H9 (cell line): ENCODE data around the gene GRHL3. TPM values are rescaled to one million over a fixed set of nuclear protein-coding genes. Genes with fewer than 3 reads are reported as not detected.

Source experiments
- DNase-seq: peaks from one replicate; pipeline ENCODE4 v3.0.0-alpha.2; 2017
- H2AFZ ChIP-seq: one replicate; pipeline ENCODE4 v1.6.1; 2013; ENCODE audit warnings: mild to moderate bottlenecking, low read length, control low read depth, moderate library complexity
- H2AK5ac ChIP-seq: 2 replicates; pipeline ENCODE4 v1.6.1; 2013; ENCODE audit warnings: low read length, control low read depth, mixed read lengths; ENCODE audit not compliant: insufficient read length
- H2BK120ac ChIP-seq: one replicate; pipeline ENCODE4 v1.6.1; 2013; ENCODE audit warnings: low read depth, mild to moderate bottlenecking, low read length, control low read depth, inconsistent platforms; ENCODE audit not compliant: poor library complexity, severe bottlenecking
- H2BK12ac ChIP-seq: 2 replicates; pipeline ENCODE4 v1.6.1; 2013; ENCODE audit warnings: low read length, control low read depth, mixed read lengths, low read depth; ENCODE audit not compliant: insufficient read length
- H2BK15ac ChIP-seq: 2 replicates; pipeline ENCODE4 v1.6.1; 2013; ENCODE audit warnings: low read depth, low read length, control low read depth
- H2BK20ac ChIP-seq: one replicate; pipeline ENCODE4 v1.6.1; 2013; ENCODE audit warnings: low read depth, mild to moderate bottlenecking, low read length, control low read depth, inconsistent platforms; ENCODE audit not compliant: poor library complexity, severe bottlenecking
- H2BK5ac ChIP-seq: 2 replicates; pipeline ENCODE4 v1.6.1; 2013; ENCODE audit warnings: low read length, control low read depth, mixed read lengths; ENCODE audit not compliant: insufficient read length
- H3K14ac ChIP-seq: 2 replicates; pipeline ENCODE4 v1.6.1; 2013; ENCODE audit warnings: low read length, control low read depth; ENCODE audit not compliant: insufficient read depth
- H3K18ac ChIP-seq: 2 replicates; pipeline ENCODE4 v1.6.1; 2013; ENCODE audit warnings: low read depth, mild to moderate bottlenecking, mixed read lengths, low read length, control low read depth; ENCODE audit not compliant: insufficient read length
- H3K23ac ChIP-seq: 2 replicates; pipeline ENCODE4 v1.6.1; 2013; ENCODE audit warnings: low read length, control low read depth, mixed read lengths, low read depth; ENCODE audit not compliant: insufficient read length
- H3K23me2 ChIP-seq: 2 replicates; pipeline ENCODE4 v1.6.1; 2013; ENCODE audit warnings: low read depth, mild to moderate bottlenecking, mixed read lengths, low read length, control low read depth; ENCODE audit not compliant: insufficient read length, poor library complexity, severe bottlenecking
- H3K27ac ChIP-seq: 2 replicates; pipeline ENCODE4 v1.5.1; 2013; ENCODE audit warnings: low read length, control low read depth, mixed read lengths, low read depth; ENCODE audit not compliant: insufficient read length
- H3K27me3 ChIP-seq: 2 replicates; pipeline ENCODE4 v1.6.1; 2013; ENCODE audit warnings: low read length, control low read depth, inconsistent platforms; ENCODE audit not compliant: insufficient read depth
- H3K4ac ChIP-seq: 2 replicates; pipeline ENCODE4 v1.6.1; 2013; ENCODE audit warnings: low read depth, mild to moderate bottlenecking, control low read depth, inconsistent platforms, low read length, moderate library complexity
- H3K4me1 ChIP-seq: 2 replicates; pipeline ENCODE4 v1.6.1; 2013; ENCODE audit warnings: low read length, control low read depth, inconsistent platforms; ENCODE audit not compliant: insufficient read depth
- H3K4me2 ChIP-seq: 2 replicates; pipeline ENCODE4 v1.6.1; 2013; ENCODE audit warnings: low read length, control low read depth, mixed read lengths; ENCODE audit not compliant: insufficient read length, insufficient read depth
- H3K56ac ChIP-seq: 2 replicates; pipeline ENCODE4 v1.6.1; 2013; ENCODE audit warnings: low read depth, mild to moderate bottlenecking, mixed read lengths, low read length, control low read depth; ENCODE audit not compliant: insufficient read length
- H3K79me1 ChIP-seq: 2 replicates; pipeline ENCODE4 v1.6.1; 2013; ENCODE audit warnings: low read depth, mild to moderate bottlenecking, moderate library complexity, low read length, control low read depth, inconsistent platforms; ENCODE audit not compliant: insufficient read depth, poor library complexity, severe bottlenecking
- H3K79me2 ChIP-seq: 2 replicates; pipeline ENCODE4 v1.6.1; 2013; ENCODE audit warnings: low read length, control low read depth, inconsistent platforms; ENCODE audit not compliant: insufficient read depth
- H3K9ac ChIP-seq: 2 replicates; pipeline ENCODE4 v1.6.1; 2013; ENCODE audit warnings: low read length, control low read depth, mixed read lengths; ENCODE audit not compliant: insufficient read length; ENCODE audit errors: extremely low read depth
- H3K9me3 ChIP-seq: one replicate; pipeline ENCODE4 v1.6.1; 2013; ENCODE audit warnings: low read depth, low read length, inconsistent platforms; ENCODE audit not compliant: control insufficient read depth
- H3T11ph ChIP-seq: one replicate; pipeline ENCODE4 v1.6.1; 2013; ENCODE audit warnings: mild to moderate bottlenecking, low read length, control low read depth, inconsistent platforms
- H4K20me1 ChIP-seq: one replicate; pipeline ENCODE4 v1.6.1; 2013; ENCODE audit not compliant: control insufficient read depth, insufficient read length, insufficient read depth
- H4K5ac ChIP-seq: 2 replicates; pipeline ENCODE4 v1.6.1; 2013; ENCODE audit warnings: low read depth, mild to moderate bottlenecking, mixed read lengths, low read length, control low read depth; ENCODE audit not compliant: insufficient read length
- H4K8ac ChIP-seq: replicated peaks from 2 replicates; pipeline ENCODE4 v1.6.1; 2013; ENCODE audit warnings: low read length, control low read depth, mixed read lengths, low read depth; ENCODE audit not compliant: insufficient read length
- H4K91ac ChIP-seq: 2 replicates; pipeline ENCODE4 v1.6.1; 2013; ENCODE audit warnings: low read depth, mild to moderate bottlenecking, moderate library complexity, mixed read lengths, low read length, control low read depth; ENCODE audit not compliant: insufficient read length
- H3K27ac Mint-ChIP-seq, 3 experiments: 2 replicates in 2 of 3; 3 replicates in 1 of 3; pipeline ENCODE4 v1.8.0; 2020 to 2021; ENCODE audit warnings: mixed read lengths in 3 of 3, mild to moderate bottlenecking in 1 of 3, moderate library complexity in 1 of 3
- H3K27me3 Mint-ChIP-seq: 2 replicates; pipeline ENCODE4 v1.8.0; 2021; ENCODE audit warnings: low read depth, mild to moderate bottlenecking, moderate library complexity, mixed read lengths
- H3K36me3 Mint-ChIP-seq, 3 experiments: 2 replicates in 2 of 3; 3 replicates in 1 of 3; pipeline ENCODE4 v1.8.0; 2020 to 2021; ENCODE audit warnings: low read depth in 3 of 3, mixed read lengths in 3 of 3; ENCODE audit not compliant: insufficient read depth in 1 of 3
- H3K4me1 Mint-ChIP-seq, 2 experiments: 2 replicates each; pipeline ENCODE4 v1.8.0; 2020; ENCODE audit warnings: mixed read lengths in 2 of 2
- H3K4me3 Mint-ChIP-seq, 2 experiments: 2 replicates in 1 of 2; 3 replicates in 1 of 2; pipeline ENCODE4 v1.8.0; 2020 to 2021; ENCODE audit warnings: mild to moderate bottlenecking in 2 of 2, mixed read lengths in 2 of 2, moderate library complexity in 1 of 2
- H3K9me3 Mint-ChIP-seq, 2 experiments: 2 replicates in 1 of 2; 3 replicates in 1 of 2; pipeline ENCODE4 v1.8.0; 2020; ENCODE audit warnings: mild to moderate bottlenecking in 2 of 2, mixed read lengths in 2 of 2, moderate library complexity in 1 of 2
- WGBS: extraction: QIAGEN DNeasy Blood & Tissue Kit; methylation state at CpG from one replicate; pipeline ENCODE4 v1.1.7; 2013; ENCODE audit warnings: missing lambda C conversion rate, low lambda C conversion rate, mixed read lengths; ENCODE audit not compliant: insufficient read length; ENCODE audit errors: extremely low coverage; 5-methylcytosine and 5-hydroxymethylcytosine counted together
- total RNA-seq: library from RNA; stranded (reverse); gene quantifications from 2 replicates; pipeline ENCODE4 v1.2.1, GENCODE V29; 2021
- TF ChIP-seq, protein P1 (sequence below): fragments of 200-600 bp; sonication (generic); conservative IDR thresholded peaks from 3 replicates; pipeline ENCODE4 v1.8.0; 2021; ENCODE audit warnings: antibody characterized with exemption, mild to moderate bottlenecking

GRHL3 gene
- total RNA-seq, 1 experiment from 2014 or later: 3.5 TPM

DNA sequence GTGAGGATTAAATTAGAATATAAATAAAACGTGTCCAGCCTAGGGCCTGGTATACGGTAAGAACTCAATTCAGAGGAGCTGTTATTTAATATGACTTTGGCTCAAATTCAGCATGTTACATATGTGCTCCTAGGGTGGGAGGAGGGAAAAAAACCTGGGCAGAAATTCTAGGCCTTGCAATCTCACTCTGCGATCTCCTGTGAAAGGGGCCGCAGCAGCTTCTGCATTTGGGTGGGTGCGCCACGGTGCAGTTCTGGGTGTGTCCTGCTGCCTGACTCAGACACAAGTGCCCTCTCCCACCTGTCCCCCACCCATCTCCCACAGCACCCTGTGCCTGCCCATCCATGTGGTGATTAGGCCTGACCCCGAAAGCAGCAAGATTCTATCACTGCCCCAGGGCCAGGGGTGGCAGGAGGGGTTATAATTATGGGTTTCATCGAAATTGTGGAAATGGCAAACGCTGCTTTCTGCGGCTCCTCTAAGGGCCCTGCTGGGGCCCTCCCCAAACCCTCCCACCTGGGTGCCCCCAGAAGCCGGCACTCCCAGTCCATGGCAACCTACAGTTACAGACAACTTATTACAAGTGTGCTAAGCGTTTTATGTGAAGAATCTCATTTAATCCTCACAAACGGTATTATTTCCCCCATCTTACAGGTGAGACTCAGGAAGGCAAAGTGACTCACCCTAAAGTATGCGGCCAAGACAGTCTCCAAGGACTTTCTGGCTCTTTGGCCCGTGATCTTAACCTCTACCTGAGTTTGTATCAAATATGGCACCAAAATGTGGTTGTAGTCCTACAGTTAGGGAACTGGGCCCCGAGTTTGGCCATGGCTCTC is 25.5 kb upstream of the GRHL3 start:
- Histone ChIP-seq H3K9me3 (no peaks in the 10 kb centered on the region), H3K27me3 (no peaks in the 10 kb centered on the region), H3K23me2 (no peaks in the 10 kb centered on the region), H3K18ac (no peak overlapping the region), H3K23ac (no peak overlapping the region), H3K4ac (no peak overlapping the region), H3K79me1 (no peaks in the 10 kb centered on the region), H2BK20ac (no peak overlapping the region), H4K5ac (no peak overlapping the region), H2AK5ac (no peak overlapping the region), H2BK5ac (no peak overlapping the region), H3T11ph (no peak overlapping the region), H3K4me2 (no peak overlapping the region), H3K79me2 (no peaks in the 10 kb centered on the region), H4K91ac (no peak overlapping the region), H4K8ac (no peak overlapping the region), H4K20me1 (no peaks in the 10 kb centered on the region), H3K56ac (no peak overlapping the region), H3K14ac (peak overlapping the region; percentile 16; the same call in 1 of the 2 replicates), H2BK12ac (no peak overlapping the region), H3K4me1 (peaks cover 4% of the 10 kb centered on the region), H2BK15ac (no peak overlapping the region), H3K27ac (no peak overlapping the region), H2BK120ac (no peak overlapping the region), H2AFZ (no peak overlapping the region), H3K9ac (no peak overlapping the region)
- H3K4me3 Mint-ChIP-seq: no peak overlapping the region
- no peaks in the 10 kb centered on the region for H3K9me3 Mint-ChIP-seq
- WGBS: no CpG with 5 or more reads among the region's 16 CpGs
- peaks cover 39 to 40% of the 10 kb centered on the region in 2 experiments for H3K4me1 Mint-ChIP-seq
- H3K27ac Mint-ChIP-seq: peak overlapping the region in 1 of 3 experiments; percentile 82; a peak in 2 of 7 replicates
- DNase-seq: no peak
- peaks cover 11% of the 10 kb centered on the region for H3K27me3 Mint-ChIP-seq
- TF ChIP-seq, protein P1, sequence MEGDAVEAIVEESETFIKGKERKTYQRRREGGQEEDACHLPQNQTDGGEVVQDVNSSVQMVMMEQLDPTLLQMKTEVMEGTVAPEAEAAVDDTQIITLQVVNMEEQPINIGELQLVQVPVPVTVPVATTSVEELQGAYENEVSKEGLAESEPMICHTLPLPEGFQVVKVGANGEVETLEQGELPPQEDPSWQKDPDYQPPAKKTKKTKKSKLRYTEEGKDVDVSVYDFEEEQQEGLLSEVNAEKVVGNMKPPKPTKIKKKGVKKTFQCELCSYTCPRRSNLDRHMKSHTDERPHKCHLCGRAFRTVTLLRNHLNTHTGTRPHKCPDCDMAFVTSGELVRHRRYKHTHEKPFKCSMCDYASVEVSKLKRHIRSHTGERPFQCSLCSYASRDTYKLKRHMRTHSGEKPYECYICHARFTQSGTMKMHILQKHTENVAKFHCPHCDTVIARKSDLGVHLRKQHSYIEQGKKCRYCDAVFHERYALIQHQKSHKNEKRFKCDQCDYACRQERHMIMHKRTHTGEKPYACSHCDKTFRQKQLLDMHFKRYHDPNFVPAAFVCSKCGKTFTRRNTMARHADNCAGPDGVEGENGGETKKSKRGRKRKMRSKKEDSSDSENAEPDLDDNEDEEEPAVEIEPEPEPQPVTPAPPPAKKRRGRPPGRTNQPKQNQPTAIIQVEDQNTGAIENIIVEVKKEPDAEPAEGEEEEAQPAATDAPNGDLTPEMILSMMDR: no peak
- no peaks in the 10 kb centered on the region for H3K36me3 Mint-ChIP-seq
